H1 (cell line): ENCODE results near the gene CD72. TPM values are rescaled to one million over a fixed set of nuclear protein-coding genes. Genes with fewer than 3 reads are reported as not detected.

ENCODE experiments used
- CTCF ChIA-PET: fragments of 300-600 bp; sonication (Branson Sonifier 250); formaldehyde crosslinking; loops from one replicate; lab custom pipeline; 2021; ENCODE audit not compliant: partially characterized antibody; lab: Charles Lee
- POLR2A ChIA-PET: fragments of 300-600 bp; sonication (Branson Sonifier 250); formaldehyde crosslinking; loops from one replicate; lab custom pipeline; 2021; ENCODE audit warnings: inconsistent platforms; ENCODE audit not compliant: partially characterized antibody; lab: Charles Lee
- DNase-seq, 2 experiments: peaks; one replicate each; pipeline versions ENCODE4 v3.0.0 to v3.0.0-alpha.2; 2010 to 2022; ENCODE audit warnings: low spot score in 2 of 2, low read depth in 1 of 2, mixed read lengths in 1 of 2
- FAIRE-seq: peaks from 2 replicates; lab custom pipeline; 2011; peaks lifted over from hg19 to GRCh38; lab: Jason Lieb, UNC
- H2AFZ ChIP-seq: 2 replicates; pipeline ENCODE4 v1.8.1; 2012; ENCODE audit warnings: low read length, inconsistent platforms
- H2AK5ac ChIP-seq: 2 replicates; pipeline ENCODE4 v1.6.1; 2013; ENCODE audit warnings: low read depth, low read length
- H2BK120ac ChIP-seq: replicated peaks from 2 replicates; pipeline ENCODE3; 2013; ENCODE audit warnings: low read depth, low read length, inconsistent platforms
- H2BK12ac ChIP-seq: 2 replicates; pipeline ENCODE4 v1.6.1; 2013; ENCODE audit warnings: low read depth, low read length
- H2BK15ac ChIP-seq: 2 replicates; pipeline ENCODE4 v1.6.1; 2013; ENCODE audit warnings: low read length
- H2BK20ac ChIP-seq: 2 replicates; pipeline ENCODE4 v1.6.1; 2013; ENCODE audit warnings: low read length
- H2BK5ac ChIP-seq: 2 replicates; pipeline ENCODE4 v1.6.1; 2013; ENCODE audit warnings: low read depth, low read length
- H3K14ac ChIP-seq: 2 replicates; pipeline ENCODE4 v1.6.1; 2013; ENCODE audit warnings: inconsistent platforms; ENCODE audit not compliant: insufficient read length
- H3K18ac ChIP-seq: 2 replicates; pipeline ENCODE4 v1.6.1; 2013; ENCODE audit warnings: low read length; ENCODE audit errors: extremely low read depth
- H3K23ac ChIP-seq: 2 replicates; pipeline ENCODE4 v1.6.1; 2013; ENCODE audit warnings: inconsistent platforms; ENCODE audit not compliant: insufficient read length
- H3K23me2 ChIP-seq: 2 replicates; pipeline ENCODE4 v1.6.1; 2013; ENCODE audit warnings: low read depth, low read length
- H3K27ac ChIP-seq: 2 replicates; pipeline ENCODE4 v1.6.1; 2011; ENCODE audit warnings: low read depth, low read length, inconsistent platforms
- H3K27me3 ChIP-seq, 4 experiments: replicated peaks in 1 of 4; 1 replicate in 1 of 4; 2 replicates in 3 of 4; pipeline versions ENCODE4 v1.6.1 to v1.8.1; 2011 to 2013; ENCODE audit warnings: low read length in 3 of 4, mild to moderate bottlenecking in 3 of 4, inconsistent platforms in 2 of 4, mixed read lengths in 2 of 4, moderate library complexity in 1 of 4; ENCODE audit not compliant: control insufficient read depth in 3 of 4, insufficient read depth in 3 of 4; ENCODE audit errors: extremely low read depth in 1 of 4
- H3K36me3 ChIP-seq, 4 experiments: 2 replicates each; pipeline versions ENCODE4 v1.6.1 to v1.8.1; 2011 to 2013; ENCODE audit warnings: mild to moderate bottlenecking in 4 of 4, low read length in 3 of 4, moderate library complexity in 2 of 4, control low read depth in 1 of 4, inconsistent platforms in 1 of 4; ENCODE audit not compliant: insufficient read depth in 4 of 4, control insufficient read depth in 2 of 4
- H3K4ac ChIP-seq: replicated peaks from 2 replicates; pipeline ENCODE3; 2013; ENCODE audit warnings: low read length, low read depth, mixed read lengths, inconsistent platforms; ENCODE audit not compliant: insufficient read length
- H3K4me1 ChIP-seq, 4 experiments: replicated peaks in 1 of 4; 1 replicate in 1 of 4; 2 replicates in 3 of 4; pipeline versions ENCODE4 v1.6.1 to v1.8.1; 2011 to 2013; ENCODE audit warnings: low read length in 3 of 4, inconsistent platforms in 2 of 4, mixed read lengths in 1 of 4; ENCODE audit not compliant: insufficient read depth in 4 of 4, control insufficient read depth in 3 of 4
- H3K4me2 ChIP-seq, 2 experiments: 2 replicates each; pipeline versions ENCODE4 v1.6.1 to v1.8.1; 2011 to 2013; ENCODE audit warnings: low read depth in 2 of 2, low read length in 2 of 2, control low read depth in 1 of 2, inconsistent platforms in 1 of 2, mild to moderate bottlenecking in 1 of 2; ENCODE audit not compliant: insufficient read depth in 1 of 2
- H3K4me3 ChIP-seq, 4 experiments: fragments of 200-600, 300-600 bp in 1 of 4; sonication (generic), shearing (Covaris generic), sonication (Bioruptor Twin) in 1 of 4; 2 replicates each; pipeline versions ENCODE4 v1.5.1 to v1.8.1; 2011 to 2016; ENCODE audit warnings: low read length in 4 of 4, low read depth in 3 of 4, control low read depth in 2 of 4, inconsistent platforms in 2 of 4, mild to moderate bottlenecking in 2 of 4, mixed read lengths in 1 of 4, moderate library complexity in 1 of 4; ENCODE audit not compliant: insufficient read depth in 2 of 4; ENCODE audit errors: extremely low read depth in 1 of 4
- H3K56ac ChIP-seq: replicated peaks from 2 replicates; pipeline ENCODE3; 2013; ENCODE audit warnings: low read depth, mild to moderate bottlenecking, mixed read lengths, low read length, inconsistent platforms; ENCODE audit not compliant: insufficient read length
- H3K79me1 ChIP-seq: 2 replicates; pipeline ENCODE4 v1.6.1; 2013; ENCODE audit warnings: low read depth, low read length, control low read depth
- H3K79me2 ChIP-seq, 2 experiments: 2 replicates each; pipeline versions ENCODE4 v1.6.1 to v1.8.1; 2012 to 2013; ENCODE audit warnings: low read length in 2 of 2, mild to moderate bottlenecking in 2 of 2, inconsistent platforms in 1 of 2; ENCODE audit not compliant: insufficient read depth in 2 of 2, control insufficient read depth in 1 of 2
- H3K9ac ChIP-seq, 4 experiments: replicated peaks in 1 of 4; 1 replicate in 1 of 4; 2 replicates in 3 of 4; pipeline versions ENCODE4 v1.6.1 to v1.8.1; 2011 to 2013; ENCODE audit warnings: low read depth in 3 of 4, low read length in 3 of 4, control low read depth in 2 of 4, mild to moderate bottlenecking in 2 of 4, moderate library complexity in 2 of 4, inconsistent platforms in 1 of 4; ENCODE audit errors: extremely low read depth in 1 of 4
- H3K9me3 ChIP-seq, 2 experiments: 2 replicates each; pipeline versions ENCODE4 v1.6.1 to v1.8.1; 2012 to 2013; ENCODE audit warnings: mild to moderate bottlenecking in 2 of 2, moderate library complexity in 2 of 2, control low read depth in 1 of 2, inconsistent platforms in 1 of 2, low read depth in 1 of 2, low read length in 1 of 2, mixed read lengths in 1 of 2; ENCODE audit not compliant: insufficient read depth in 2 of 2
- H4K20me1 ChIP-seq, 2 experiments: replicated peaks in 1 of 2; 2 replicates each; pipeline versions ENCODE3 to v1.8.1; 2011 to 2013; ENCODE audit warnings: inconsistent platforms in 2 of 2, low read length in 2 of 2, mild to moderate bottlenecking in 1 of 2; ENCODE audit not compliant: insufficient read depth in 2 of 2, control insufficient read depth in 1 of 2
- H4K5ac ChIP-seq: 2 replicates; pipeline ENCODE4 v1.6.1; 2013; ENCODE audit warnings: low read length, low read depth, mixed read lengths, inconsistent platforms; ENCODE audit not compliant: insufficient read length
- H4K8ac ChIP-seq: 2 replicates; pipeline ENCODE4 v1.8.0; 2013; ENCODE audit warnings: mild to moderate bottlenecking, moderate library complexity, low read length, inconsistent platforms; ENCODE audit not compliant: insufficient read depth; ENCODE audit errors: extremely low read depth
- H4K91ac ChIP-seq: replicated peaks from 2 replicates; pipeline ENCODE3; 2013; ENCODE audit warnings: low read length, mixed read lengths, inconsistent platforms; ENCODE audit not compliant: insufficient read length
- EGR1 ChIP-seq: IDR thresholded peaks from 2 replicates; pipeline ENCODE4 v1.6.1; 2011; ENCODE audit warnings: low read depth, low read length, borderline replicate concordance
- ZNF274 ChIP-seq: IDR thresholded peaks from 2 replicates; pipeline ENCODE4 v1.7.0; 2012; ENCODE audit warnings: low read length, borderline replicate concordance; ENCODE audit errors: extremely low read depth
- WGBS, 2 experiments: shearing (Covaris generic) in 1 of 2; methylation state at CpG; one replicate each; pipeline versions ENCODE4 v1.1.6 to v1.1.7; 2013 to 2015; ENCODE audit warnings: low lambda C conversion rate in 2 of 2, mixed read lengths in 2 of 2, inconsistent platforms in 1 of 2, low coverage in 1 of 2, missing lambda C conversion rate in 1 of 2; ENCODE audit not compliant: insufficient replicate concordance in 2 of 2, insufficient coverage in 1 of 2, insufficient read length in 1 of 2; ENCODE audit errors: extremely low coverage in 1 of 2, missing lambda C conversion rate in 1 of 2; 5-methylcytosine and 5-hydroxymethylcytosine counted together
- polyA plus RNA-seq, 7 experiments: library from polyadenylated mRNA; depleted of rRNA in 3 of 7; stranded (reverse) in 5 of 7; unstranded in 2 of 7; fragments of >200 nt in 5 of 7; fragments of 200-250 nt in 2 of 7; gene quantifications; 1 replicate in 5 of 7; 2 replicates in 1 of 7; 4 replicates in 1 of 7; pipeline versions ENCODE4 v1.2.1 to v1.2.3, GENCODE V29; 2011 to 2013; ENCODE audit warnings: missing spikeins in 2 of 7, mixed read lengths in 2 of 7
- total RNA-seq: library from RNA; stranded (reverse); fragmentation: NEBNext Ultra II Directional; extraction: Animal tissue kit (Norgen Biotek cat#: 25700); gene quantifications from 2 replicates; pipeline ENCODE4 v1.2.1, GENCODE V29; 2021

The CD72 gene
- total and polyA plus RNA-seq, 2 of the 8 experiments (the other 6 are each of a cell fraction or from before 2014, with no cell fraction given): 4.0 to 4.5 TPM

DNA sequence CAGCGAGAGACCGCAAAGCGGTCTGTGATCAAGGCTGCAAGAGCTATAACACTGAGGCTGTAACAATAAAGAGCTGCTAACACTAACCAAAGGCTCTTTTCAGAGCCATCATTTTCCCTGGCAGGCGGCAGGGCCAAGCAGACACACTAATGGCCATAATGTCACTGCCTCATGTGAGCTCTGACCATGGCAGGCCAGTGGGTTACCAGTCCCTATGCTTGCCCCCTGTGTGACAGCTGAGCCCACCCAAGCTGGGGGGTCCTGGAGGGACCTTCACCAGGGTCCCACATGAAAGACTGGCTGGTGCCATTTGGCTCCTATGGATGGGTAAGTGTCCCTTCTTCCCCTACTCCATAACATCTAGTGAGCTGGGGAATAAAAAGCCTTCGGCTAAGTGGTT lies 42.7 kb downstream of the CD72 start:
- H3K79me1 ChIP-seq: no peaks in the 10 kb centered on the region
- no peak overlapping the region for H2BK12ac ChIP-seq
- no peak overlapping the region for H4K91ac ChIP-seq
- H3K18ac ChIP-seq: no peak overlapping the region
- no peak overlapping the region for H3K27ac ChIP-seq
- DNase-seq: no peak
- H2BK15ac ChIP-seq: no peak overlapping the region
- POLR2A ChIA-PET: no interaction called here
- 96% methylated on average over 5 of the region's 5 CpGs; no CpG with 5 or more reads in 1 of the 2 experiments for WGBS, 2 experiments
- H4K20me1 ChIP-seq: no peaks in the 10 kb centered on the region
- no peak overlapping the region for H2BK5ac ChIP-seq
- H4K5ac ChIP-seq: no peak overlapping the region
- no peak overlapping the region for H2AK5ac ChIP-seq
- no peak overlapping the region for H2BK20ac ChIP-seq
- no peaks in the 10 kb centered on the region for H3K36me3 ChIP-seq
- no peaks in the 10 kb centered on the region for H3K27me3 ChIP-seq
- H3K79me2 ChIP-seq: no peaks in the 10 kb centered on the region
- no peaks in the 10 kb centered on the region for H3K23me2 ChIP-seq
- H4K8ac ChIP-seq: no peak overlapping the region
- no peak overlapping the region for H3K23ac ChIP-seq
- H3K9ac ChIP-seq: no peak overlapping the region
- H2BK120ac ChIP-seq: no peak overlapping the region
- H3K14ac ChIP-seq: no peak overlapping the region
- no peak for FAIRE-seq
- H2AFZ ChIP-seq: no peak overlapping the region
- CTCF ChIA-PET: interaction anchor here (1.5 to 1.6 kb wide), 2 partner anchors 16 to 22 kb away, joined by 3 read pairs; no protein-coding TSS in a partner anchor
- H3K4me2 ChIP-seq: no peak overlapping the region
- H3K9me3 ChIP-seq: no peaks in the 10 kb centered on the region; a peak in 2 of 4 replicates
- no peak overlapping the region for H3K4ac ChIP-seq
- H3K4me3 ChIP-seq: no peak overlapping the region
- H3K56ac ChIP-seq: no peak overlapping the region
- no peaks in the 10 kb centered on the region for H3K4me1 ChIP-seq
- TF ChIP-seq EGR1 (no peak), ZNF274 (no peak)
